ENCODE results near the gene ITGA11.

Gene ITGA11

DNA sequence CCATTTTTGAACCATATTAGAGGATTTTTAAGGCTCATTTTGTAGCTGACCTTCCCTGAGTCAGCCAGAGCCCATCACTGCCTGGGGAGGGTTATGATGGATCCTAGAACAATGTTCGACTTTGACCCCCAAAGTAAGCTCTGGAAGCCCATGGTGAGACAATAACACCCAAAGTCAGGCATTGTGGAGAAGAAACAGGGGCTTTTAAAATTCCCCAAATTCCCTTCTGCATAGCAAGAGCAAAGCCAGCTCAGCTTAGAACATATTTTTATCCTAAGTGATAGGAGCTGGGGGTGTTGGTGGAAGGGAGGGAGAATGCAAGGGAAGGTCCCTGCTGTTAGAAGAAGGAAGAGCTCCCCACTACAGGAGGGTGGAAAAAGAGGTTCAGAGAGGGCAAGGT is 4.0 kb downstream of the ITGA11 start:
- TF ChIP-seq, protein P1, sequence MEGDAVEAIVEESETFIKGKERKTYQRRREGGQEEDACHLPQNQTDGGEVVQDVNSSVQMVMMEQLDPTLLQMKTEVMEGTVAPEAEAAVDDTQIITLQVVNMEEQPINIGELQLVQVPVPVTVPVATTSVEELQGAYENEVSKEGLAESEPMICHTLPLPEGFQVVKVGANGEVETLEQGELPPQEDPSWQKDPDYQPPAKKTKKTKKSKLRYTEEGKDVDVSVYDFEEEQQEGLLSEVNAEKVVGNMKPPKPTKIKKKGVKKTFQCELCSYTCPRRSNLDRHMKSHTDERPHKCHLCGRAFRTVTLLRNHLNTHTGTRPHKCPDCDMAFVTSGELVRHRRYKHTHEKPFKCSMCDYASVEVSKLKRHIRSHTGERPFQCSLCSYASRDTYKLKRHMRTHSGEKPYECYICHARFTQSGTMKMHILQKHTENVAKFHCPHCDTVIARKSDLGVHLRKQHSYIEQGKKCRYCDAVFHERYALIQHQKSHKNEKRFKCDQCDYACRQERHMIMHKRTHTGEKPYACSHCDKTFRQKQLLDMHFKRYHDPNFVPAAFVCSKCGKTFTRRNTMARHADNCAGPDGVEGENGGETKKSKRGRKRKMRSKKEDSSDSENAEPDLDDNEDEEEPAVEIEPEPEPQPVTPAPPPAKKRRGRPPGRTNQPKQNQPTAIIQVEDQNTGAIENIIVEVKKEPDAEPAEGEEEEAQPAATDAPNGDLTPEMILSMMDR (IDR thresholded peaks at IDR 0.05), result no peak

DNA sequence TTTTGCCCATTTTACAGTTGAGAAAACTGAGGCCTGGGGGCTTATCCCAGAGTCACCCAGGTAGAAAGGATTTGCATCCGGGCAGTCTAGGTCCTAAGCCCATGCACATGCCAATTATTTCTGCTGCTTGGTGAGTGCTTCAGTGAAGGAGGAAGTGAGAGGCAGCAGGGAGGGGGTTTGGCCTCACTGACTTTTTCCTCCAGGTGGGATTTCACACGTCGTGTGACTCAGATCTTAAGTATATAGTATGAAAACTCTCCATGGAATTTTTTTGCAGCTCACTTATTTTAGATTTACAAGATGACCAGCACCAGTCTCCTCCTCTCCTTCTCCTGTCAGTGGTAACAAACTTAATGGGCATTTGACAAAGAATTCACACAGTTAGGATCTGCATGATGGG is 4.6 kb downstream of the ITGA11 start:
- TF ChIP-seq, protein P1 (IDR thresholded peaks at IDR 0.05), result no peak

DNA sequence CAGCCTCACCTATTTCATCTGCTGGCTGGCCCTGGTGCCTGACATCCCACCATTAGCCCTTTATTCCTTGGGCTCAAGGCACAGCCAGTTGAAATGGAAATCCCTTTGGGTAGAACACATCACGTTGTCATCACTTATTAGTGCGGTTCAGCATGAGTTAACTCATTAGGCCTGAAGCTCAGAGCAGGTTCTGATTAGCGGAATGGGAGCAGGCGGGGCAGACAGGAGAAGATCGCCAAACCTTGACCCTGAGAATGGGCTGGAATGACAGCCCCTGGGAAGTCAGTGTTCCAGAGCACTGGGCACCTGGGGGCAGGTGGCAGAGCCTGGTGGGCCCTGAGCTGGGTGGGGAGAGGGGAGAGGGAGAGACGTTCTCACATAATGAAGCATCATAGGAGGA is 5.8 kb downstream of the ITGA11 start:
- TF ChIP-seq, protein P1 (IDR thresholded peaks at IDR 0.05), result no peak

DNA sequence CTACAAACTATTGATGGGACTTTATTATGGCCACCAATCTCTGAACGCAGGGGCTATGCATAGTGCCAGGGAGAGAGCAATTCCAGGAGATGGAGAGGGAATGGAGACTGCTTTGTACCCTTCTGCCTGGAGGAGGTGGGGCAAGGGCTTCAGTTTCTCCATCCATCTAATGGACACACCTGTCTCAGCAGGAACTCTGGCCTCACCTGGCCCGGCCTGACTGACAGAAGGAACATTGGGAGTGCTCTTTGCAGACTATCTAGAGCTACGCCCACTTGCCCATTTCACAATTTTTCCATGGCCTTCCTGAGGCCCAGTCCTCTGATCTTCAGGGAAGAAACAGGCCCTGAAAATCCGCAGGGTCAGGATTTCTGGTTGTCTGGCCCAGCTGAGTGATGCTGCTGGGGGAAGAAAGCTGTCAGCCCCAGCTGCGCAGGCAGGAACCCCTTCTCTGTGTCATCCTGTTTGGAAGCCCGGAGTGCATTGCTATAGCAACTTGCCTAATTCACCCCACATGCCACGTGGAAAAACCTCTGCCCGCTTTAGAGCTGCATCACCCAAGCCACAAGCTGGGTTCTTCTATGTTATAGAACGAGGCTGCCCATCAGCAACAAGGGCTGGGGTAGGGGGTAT is 6.4 kb downstream of the ITGA11 start:
- TF ChIP-seq, protein P1 (IDR thresholded peaks at IDR 0.05), result no peak

DNA sequence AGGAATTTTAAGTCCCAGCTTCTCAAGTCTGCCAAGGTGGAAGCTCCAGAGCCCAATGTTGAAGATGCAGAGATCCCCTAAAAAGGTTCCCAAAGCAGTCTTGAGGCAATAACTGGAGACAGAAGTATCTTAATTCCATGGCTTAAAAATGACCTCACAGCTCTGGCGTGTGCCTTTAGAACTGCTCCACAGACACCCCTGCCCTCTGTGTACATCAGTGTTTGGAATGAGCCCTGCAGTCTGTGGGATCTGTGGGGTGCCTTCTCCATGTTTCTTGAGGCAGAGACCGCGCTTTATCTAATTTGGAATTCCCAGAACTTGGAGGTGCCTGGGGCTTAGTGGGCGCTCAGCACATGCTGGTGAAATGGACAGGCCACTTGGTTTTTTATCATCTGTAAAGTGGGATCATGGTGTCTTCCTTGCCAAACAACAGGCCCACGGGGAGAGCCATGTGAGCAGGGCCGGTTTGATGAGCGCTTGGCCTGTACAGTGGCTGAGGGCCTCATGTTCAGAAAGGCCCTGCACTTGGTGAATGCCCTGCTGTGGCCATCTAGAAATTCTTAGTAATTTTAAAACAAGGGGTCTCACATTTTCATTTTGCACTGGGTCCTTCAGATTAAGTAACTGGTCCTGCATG is 7.1 kb downstream of the ITGA11 start:
- TF ChIP-seq, protein P1 (IDR thresholded peaks at IDR 0.05), result no peak

DNA sequence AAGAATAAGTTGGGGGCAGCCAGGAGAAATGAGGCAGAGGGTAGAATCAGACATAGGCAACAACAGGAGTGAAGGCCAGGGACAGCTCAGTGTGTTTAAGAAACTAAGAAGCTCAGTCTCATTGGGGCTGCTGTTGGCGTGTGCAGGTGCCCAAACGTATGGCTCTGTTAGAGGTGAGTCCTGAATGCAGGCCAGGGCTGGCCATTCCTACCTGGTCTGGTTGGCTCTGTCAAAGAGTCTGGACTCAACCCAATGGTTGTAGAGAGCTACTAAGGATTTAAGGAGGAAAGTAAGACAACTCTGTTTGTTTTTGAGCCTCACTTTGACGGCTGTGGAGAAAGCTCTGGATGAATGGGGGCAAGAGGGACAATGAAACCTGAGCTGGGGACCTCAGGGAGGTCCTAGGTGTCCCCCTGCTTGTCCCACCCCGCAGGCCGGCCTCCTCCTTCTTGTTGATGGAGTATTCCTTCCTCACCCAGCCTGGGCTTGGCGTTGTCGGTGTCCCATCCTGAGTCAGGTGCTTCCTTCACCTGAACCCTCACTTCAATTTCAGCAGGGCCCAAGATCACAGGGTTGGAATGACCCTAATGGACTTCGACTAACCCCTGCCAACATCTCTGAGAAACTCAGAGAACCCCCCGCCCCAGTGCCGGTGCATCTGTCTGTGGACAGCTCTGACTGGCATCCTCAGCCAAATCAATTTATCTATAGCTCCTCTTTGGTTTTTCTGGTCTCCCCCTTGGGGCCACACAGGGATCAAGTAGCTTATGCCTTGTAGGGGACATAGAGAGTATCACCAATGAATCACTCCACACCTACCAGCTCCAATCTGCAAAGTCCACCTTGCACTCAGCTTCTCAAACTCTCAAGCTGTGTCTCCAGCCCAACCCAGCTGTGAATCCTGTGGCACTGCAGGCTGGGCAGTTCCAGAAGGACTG is 8.3 kb downstream of the ITGA11 start:
- TF ChIP-seq, protein P1 (IDR thresholded peaks at IDR 0.05), result no peak

DNA sequence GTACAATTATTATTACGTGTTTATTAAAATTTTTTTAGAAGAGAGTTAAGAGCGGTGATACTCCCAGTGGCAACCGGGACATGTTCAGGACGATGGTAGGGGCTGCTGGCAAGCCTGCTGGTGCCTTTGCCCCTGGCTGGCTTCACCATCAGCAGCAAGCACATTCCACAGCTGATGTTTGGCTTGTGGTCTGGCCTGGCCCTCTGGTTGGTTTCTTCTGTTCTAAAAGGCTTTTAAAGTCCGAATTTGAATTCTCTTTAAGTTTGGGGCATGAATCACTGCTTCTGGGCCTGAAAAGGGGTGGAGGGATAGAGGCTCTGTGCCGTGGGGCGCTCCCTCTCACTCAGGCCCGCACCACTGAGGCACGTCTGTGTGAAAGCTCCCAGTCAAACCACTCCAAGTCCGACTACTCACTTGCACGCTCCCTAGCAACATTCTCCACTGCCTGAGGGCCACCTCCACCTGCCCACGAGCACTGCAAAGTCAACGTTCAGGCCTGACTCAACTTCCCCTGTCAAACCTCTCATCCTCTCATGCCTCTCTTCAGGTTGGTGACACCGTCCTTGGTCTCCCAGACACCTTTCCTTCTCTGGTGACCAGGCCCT is 10.1 kb downstream of the ITGA11 start:
- TF ChIP-seq, protein P1 (IDR thresholded peaks at IDR 0.05), result no peak
